Activated B cell treated with CpG ODN at 0.5 μM for 24 hours (primary cell): Measurements from ENCODE around the gene DAGLA. TPM values are rescaled to one million over a fixed set of nuclear protein-coding genes. Genes with fewer than 3 reads are reported as not detected.

Experiments
- ATAC-seq: fragments of 200-7000 bp; cut with Tn5 transposase; one replicate; pipeline ENCODE4 v1.10.0; 2021; ENCODE audit warnings: low read depth, mild to moderate bottlenecking, moderate library complexity
- CTCF ChIA-PET: fragments of 350-600 bp; sonication (Branson Sonifier 250); formaldehyde crosslinking; loops from one replicate; lab custom pipeline; 2021; ENCODE audit warnings: antibody characterized with exemption; lab: Charles Lee
- POLR2A ChIA-PET: fragments of 350-600 bp; sonication (Branson Sonifier 250); formaldehyde crosslinking; loops from one replicate; lab custom pipeline; 2021; ENCODE audit warnings: antibody characterized with exemption; lab: Charles Lee
- DNase-seq: peaks from one replicate; pipeline ENCODE4 v3.0.0; 2022
- H3K27ac Mint-ChIP-seq: one replicate; pipeline ENCODE4 v1.8.0; 2020; ENCODE audit warnings: mixed read lengths
- H3K27me3 Mint-ChIP-seq: one replicate; pipeline ENCODE4 v1.8.0; 2021; ENCODE audit warnings: mixed read lengths
- H3K36me3 Mint-ChIP-seq: one replicate; pipeline ENCODE4 v1.8.0; 2021; ENCODE audit warnings: low read depth, mixed read lengths
- H3K4me1 Mint-ChIP-seq: one replicate; pipeline ENCODE4 v1.8.0; 2021; ENCODE audit warnings: mixed read lengths
- H3K4me3 Mint-ChIP-seq: one replicate; pipeline ENCODE4 v1.8.0; 2020; ENCODE audit warnings: mild to moderate bottlenecking, mixed read lengths
- H3K9me3 Mint-ChIP-seq: one replicate; pipeline ENCODE4 v1.8.0; 2020; ENCODE audit warnings: mixed read lengths
- intact Hi-C: fragments of 100-400 bp; cut with micrococcal nuclease; formaldehyde crosslinking; loops from one replicate; pipeline ENCODE4 v1.15.1; 2024
- total RNA-seq: library from RNA; stranded (reverse); gene quantifications from 2 replicates; pipeline ENCODE4 v1.2.3, GENCODE V29; 2022
- TF ChIP-seq, protein P1 (sequence below): fragments of 200-600 bp; IDR thresholded peaks from one replicate; pipeline ENCODE4 v1.8.0; 2022; ENCODE audit warnings: antibody characterized with exemption, mild to moderate bottlenecking

The DAGLA gene
- total RNA-seq, 1 donor from 2014 or later: not detected

DNA sequence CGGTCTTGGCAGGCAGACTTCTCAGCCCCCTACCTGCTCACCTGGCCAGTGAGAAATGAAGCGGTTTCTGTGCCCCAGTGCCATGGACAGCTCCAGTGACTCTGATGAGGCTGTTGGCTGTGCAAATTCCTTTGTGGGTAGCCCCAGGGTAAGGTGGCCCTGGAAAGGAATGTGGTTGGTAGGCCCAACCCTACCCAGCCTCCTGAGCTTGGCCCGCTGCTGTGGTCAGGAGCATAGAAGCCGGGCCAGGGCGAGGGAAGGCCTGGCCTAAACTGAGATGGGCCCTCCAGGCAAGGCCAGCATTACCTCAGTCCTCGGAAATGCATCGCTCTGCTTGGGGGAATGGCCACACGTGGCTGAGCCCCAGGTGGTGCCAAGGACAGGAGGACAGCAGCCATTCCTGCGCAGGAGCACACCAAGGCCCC, 16.9 kb downstream of the DAGLA start:
- ChIA-PET POLR2A (no interaction called here), CTCF (no interaction called here)
- DNase-seq (no peak), ATAC-seq (no peak)
- no peaks in the 10 kb centered on the region for H3K9me3 Mint-ChIP-seq
- no peak overlapping the region for H3K4me3 Mint-ChIP-seq
- peaks cover 16% of the 10 kb centered on the region for H3K4me1 Mint-ChIP-seq
- no peak overlapping the region for H3K27ac Mint-ChIP-seq
- H3K27me3 Mint-ChIP-seq: peaks cover 8% of the 10 kb centered on the region
- H3K36me3 Mint-ChIP-seq: no peaks in the 10 kb centered on the region
- intact Hi-C loops: no loop called here
- TF ChIP-seq, protein P1, sequence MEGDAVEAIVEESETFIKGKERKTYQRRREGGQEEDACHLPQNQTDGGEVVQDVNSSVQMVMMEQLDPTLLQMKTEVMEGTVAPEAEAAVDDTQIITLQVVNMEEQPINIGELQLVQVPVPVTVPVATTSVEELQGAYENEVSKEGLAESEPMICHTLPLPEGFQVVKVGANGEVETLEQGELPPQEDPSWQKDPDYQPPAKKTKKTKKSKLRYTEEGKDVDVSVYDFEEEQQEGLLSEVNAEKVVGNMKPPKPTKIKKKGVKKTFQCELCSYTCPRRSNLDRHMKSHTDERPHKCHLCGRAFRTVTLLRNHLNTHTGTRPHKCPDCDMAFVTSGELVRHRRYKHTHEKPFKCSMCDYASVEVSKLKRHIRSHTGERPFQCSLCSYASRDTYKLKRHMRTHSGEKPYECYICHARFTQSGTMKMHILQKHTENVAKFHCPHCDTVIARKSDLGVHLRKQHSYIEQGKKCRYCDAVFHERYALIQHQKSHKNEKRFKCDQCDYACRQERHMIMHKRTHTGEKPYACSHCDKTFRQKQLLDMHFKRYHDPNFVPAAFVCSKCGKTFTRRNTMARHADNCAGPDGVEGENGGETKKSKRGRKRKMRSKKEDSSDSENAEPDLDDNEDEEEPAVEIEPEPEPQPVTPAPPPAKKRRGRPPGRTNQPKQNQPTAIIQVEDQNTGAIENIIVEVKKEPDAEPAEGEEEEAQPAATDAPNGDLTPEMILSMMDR: no peak

DNA sequence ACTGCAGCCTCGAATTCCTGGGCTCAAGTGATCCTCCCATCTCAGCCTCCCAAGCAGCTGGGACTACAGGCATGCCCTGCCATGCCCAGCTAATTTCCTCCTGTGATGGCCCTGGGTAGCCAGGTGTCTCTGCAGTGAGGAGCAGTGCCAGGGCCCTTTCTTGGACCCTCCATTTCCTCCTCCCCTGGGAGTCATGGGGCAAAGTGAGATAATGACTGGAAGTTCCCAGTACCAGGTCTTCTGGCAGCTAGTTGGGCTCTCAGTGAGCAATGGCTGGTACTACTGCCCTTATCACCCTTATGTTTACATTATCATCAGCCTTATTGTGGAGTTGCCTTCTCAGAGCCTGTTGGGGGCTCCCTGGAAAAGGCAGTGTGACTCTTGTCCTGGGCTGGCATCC, 17.6 kb downstream of the DAGLA start:
- H3K9me3 Mint-ChIP-seq: no peaks in the 10 kb centered on the region
- DNase-seq (no peak), ATAC-seq (no peak)
- no peak overlapping the region for H3K4me3 Mint-ChIP-seq
- no peak overlapping the region for H3K27ac Mint-ChIP-seq
- intact Hi-C loops: no loop called here
- POLR2A ChIA-PET: no interaction called here
- no peaks in the 10 kb centered on the region for H3K36me3 Mint-ChIP-seq
- H3K4me1 Mint-ChIP-seq: peaks cover 16% of the 10 kb centered on the region
- TF ChIP-seq, protein P1: no peak
- H3K27me3 Mint-ChIP-seq: peaks cover 8% of the 10 kb centered on the region
- CTCF ChIA-PET: no interaction called here

DNA sequence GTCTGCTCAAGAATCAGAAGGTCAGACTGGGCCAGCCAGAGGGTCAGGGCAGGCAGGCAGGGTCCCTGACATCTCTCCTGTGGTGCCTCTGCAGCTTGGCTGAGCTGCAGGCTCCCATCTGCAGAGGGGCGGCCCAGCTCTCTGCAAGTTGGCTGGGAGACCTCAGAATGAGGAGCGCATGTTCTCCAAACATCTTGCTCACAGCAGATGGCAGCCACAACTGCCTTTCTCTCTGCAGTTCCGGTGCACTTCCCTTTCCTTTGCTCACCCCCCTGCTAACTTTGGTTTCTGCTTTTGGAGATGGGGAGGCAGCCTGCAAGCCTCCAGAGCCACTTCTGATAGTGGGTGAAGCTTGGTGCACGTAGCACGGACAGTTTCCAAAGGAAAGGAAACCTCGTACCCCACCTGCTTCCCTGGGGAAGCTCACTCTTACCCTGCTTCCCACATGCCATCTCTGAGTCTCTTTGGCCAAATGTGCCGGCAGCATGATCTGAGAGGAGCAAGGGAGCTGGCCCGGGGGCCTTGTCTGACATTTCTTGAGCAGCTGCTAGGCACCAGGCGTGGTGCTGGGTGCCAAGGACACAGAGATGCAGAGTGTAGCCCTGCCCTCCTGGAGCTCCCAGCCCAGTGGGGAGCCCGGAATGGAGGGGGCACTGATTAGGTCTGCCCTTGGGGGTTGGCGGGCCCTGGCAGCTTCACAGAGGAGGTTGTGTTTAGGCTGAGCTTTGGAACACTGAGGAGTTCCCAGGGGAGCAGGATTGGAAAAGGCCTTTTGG, 18.2 kb downstream of the DAGLA start:
- Mint-ChIP-seq H3K27ac (no peak overlapping the region), H3K27me3 (peaks cover 8% of the 10 kb centered on the region), H3K36me3 (no peaks in the 10 kb centered on the region), H3K4me1 (peaks cover 16% of the 10 kb centered on the region), H3K9me3 (no peaks in the 10 kb centered on the region), H3K4me3 (no peak overlapping the region)
- TF ChIP-seq, protein P1: no peak
- DNase-seq: no peak
- ChIA-PET POLR2A (no interaction called here), CTCF (no interaction called here)
- ATAC-seq: no peak
- intact Hi-C loops: no loop called here

DNA sequence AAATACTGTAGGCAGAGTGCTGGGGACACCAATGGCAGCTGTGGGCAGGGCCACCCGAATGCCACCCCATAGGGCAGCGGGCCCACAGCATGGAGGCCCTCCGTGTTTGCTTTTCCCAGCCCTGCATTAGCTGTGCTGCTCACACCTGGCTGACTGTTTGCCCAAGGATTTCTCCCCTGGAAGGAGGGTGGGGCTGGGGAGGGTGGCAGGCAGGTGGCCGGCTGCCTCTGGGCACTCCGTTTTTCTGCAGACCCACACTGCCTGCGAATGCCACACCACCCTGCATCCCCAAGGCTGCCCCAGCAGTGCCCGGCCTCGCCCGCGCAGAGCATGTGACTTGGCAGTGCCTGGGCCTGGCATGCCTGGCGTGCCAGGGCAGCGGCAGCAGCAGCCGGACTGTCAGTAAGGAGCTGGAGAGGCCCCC, 19.6 kb downstream of the DAGLA start:
- no peak for ATAC-seq
- intact Hi-C loops: no loop called here
- ChIA-PET POLR2A (no interaction called here), CTCF (interaction anchor here (0.5 kb wide), 1 partner anchor 429 kb away, joined by 3 read pairs; no protein-coding TSS in a partner anchor)
- Mint-ChIP-seq H3K4me1 (peaks cover 16% of the 10 kb centered on the region), H3K9me3 (no peaks in the 10 kb centered on the region), H3K27ac (no peak overlapping the region), H3K4me3 (no peak overlapping the region), H3K27me3 (peaks cover 8% of the 10 kb centered on the region), H3K36me3 (no peaks in the 10 kb centered on the region)
- DNase-seq: no peak
- TF ChIP-seq, protein P1: no peak

DNA sequence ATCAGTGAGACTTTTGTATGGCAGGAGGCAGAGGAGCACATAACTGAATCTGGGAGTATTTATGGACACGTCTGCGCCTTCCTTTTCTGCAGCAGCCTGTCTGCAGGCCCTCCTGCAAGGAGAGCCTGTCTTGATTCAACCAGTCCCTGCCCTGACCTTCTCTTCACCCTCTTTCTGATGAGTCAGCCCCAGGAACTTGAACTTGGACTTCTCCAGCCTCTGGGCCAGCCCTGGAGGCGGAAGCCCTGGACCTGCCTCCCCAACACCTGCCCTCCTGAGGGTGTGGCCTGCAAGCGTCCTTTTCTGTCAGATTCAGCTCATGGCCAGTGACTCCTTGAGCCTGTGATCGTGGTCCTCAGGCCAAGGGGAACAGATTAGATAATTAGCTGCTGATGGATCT, 20.0 kb downstream of the DAGLA start:
- Mint-ChIP-seq H3K27me3 (peaks cover 8% of the 10 kb centered on the region), H3K27ac (no peak overlapping the region), H3K9me3 (no peaks in the 10 kb centered on the region), H3K36me3 (no peaks in the 10 kb centered on the region), H3K4me1 (peaks cover 16% of the 10 kb centered on the region), H3K4me3 (no peak overlapping the region)
- no peak for DNase-seq
- TF ChIP-seq, protein P1: no peak
- CTCF ChIA-PET: interaction anchor here (0.5 to 0.6 kb wide), 2 partner anchors 76 to 430 kb away, joined by 3 to 4 read pairs; no protein-coding TSS in a partner anchor
- no peak for ATAC-seq
- POLR2A ChIA-PET: no interaction called here
- intact Hi-C loops: no loop called here
